OCI-M2 (cell line): ENCODE measurements around the gene ZNF444.
"Not testable (repeated sequence)": the region's sequence is repeated elsewhere in the genome, so short reads cannot be mapped to it uniquely, and the experiment has no call there.

Experiments
- DNase-seq: peaks from one replicate; lab custom pipeline; 2025; ENCODE audit not compliant: unreplicated experiment; lab: John Stamatoyannopoulos, UW

ZNF444 gene

GRCh38 chr19:56175861-56176307 is 34.8 kb downstream of the ZNF444 start, which contains the start of gene GALP:
TSS of gene GALP (plus strand) at chr19:56176008. CDS start at chr19:56177109, 1,101 bp downstream.
- not testable (repeated sequence) for DNase-seq

GRCh38 chr19:56176310-56176709 is 35.2 kb downstream of the ZNF444 start:
- DNase-seq, result not testable (repeated sequence)

GRCh38 chr19:56176881-56177280 is 35.8 kb downstream of the ZNF444 start:
- no peak for DNase-seq

GRCh38 chr19:56177564-56178243 is 36.6 kb downstream of the ZNF444 start:
- no peak for DNase-seq

- no peak for DNase-seq
Measured at GRCh38 chr19:56189785-56190184, 48.7 kb downstream of the ZNF444 start.

GRCh38 chr19:56191115-56191514 is 50.0 kb downstream of the ZNF444 start:
- no peak for DNase-seq

- DNase-seq, result no peak
Measured at GRCh38 chr19:56191711-56192110, 50.6 kb downstream of the ZNF444 start.

- no peak for DNase-seq
Measured at GRCh38 chr19:56193981-56194640, 53.0 kb downstream of the ZNF444 start.

- not testable (repeated sequence) for DNase-seq
Measured at GRCh38 chr19:56197646-56198045, 56.6 kb downstream of the ZNF444 start, which contains the start of gene ZSCAN5B. TSS of gene ZSCAN5B (minus strand) at chr19:56197783. CDS start at chr19:56193052, 4,731 bp downstream.

GRCh38 chr19:56199687-56200086 is 58.6 kb downstream of the ZNF444 start:
- no peak for DNase-seq

- no peak for DNase-seq
Measured at GRCh38 chr19:56201973-56202372, 60.9 kb downstream of the ZNF444 start, which contains the start of gene ZSCAN5C. TSS of gene ZSCAN5C (plus strand) at chr19:56202273. CDS start at chr19:56205914, 3,641 bp downstream.

GRCh38 chr19:56207581-56207980 is 66.5 kb downstream of the ZNF444 start:
- DNase-seq, result not testable (repeated sequence)

- no peak for DNase-seq
Measured at GRCh38 chr19:56209091-56209490, 68.0 kb downstream of the ZNF444 start.

GRCh38 chr19:56210036-56210435 is 68.9 kb downstream of the ZNF444 start:
- not testable (repeated sequence) for DNase-seq
